Measurements from ENCODE around the gene SH3BGRL3.
"Not testable (repeated sequence)": the region's sequence is repeated elsewhere in the genome, so short reads cannot be mapped to it uniquely, and the experiment has no call there.

Gene SH3BGRL3

DNA sequence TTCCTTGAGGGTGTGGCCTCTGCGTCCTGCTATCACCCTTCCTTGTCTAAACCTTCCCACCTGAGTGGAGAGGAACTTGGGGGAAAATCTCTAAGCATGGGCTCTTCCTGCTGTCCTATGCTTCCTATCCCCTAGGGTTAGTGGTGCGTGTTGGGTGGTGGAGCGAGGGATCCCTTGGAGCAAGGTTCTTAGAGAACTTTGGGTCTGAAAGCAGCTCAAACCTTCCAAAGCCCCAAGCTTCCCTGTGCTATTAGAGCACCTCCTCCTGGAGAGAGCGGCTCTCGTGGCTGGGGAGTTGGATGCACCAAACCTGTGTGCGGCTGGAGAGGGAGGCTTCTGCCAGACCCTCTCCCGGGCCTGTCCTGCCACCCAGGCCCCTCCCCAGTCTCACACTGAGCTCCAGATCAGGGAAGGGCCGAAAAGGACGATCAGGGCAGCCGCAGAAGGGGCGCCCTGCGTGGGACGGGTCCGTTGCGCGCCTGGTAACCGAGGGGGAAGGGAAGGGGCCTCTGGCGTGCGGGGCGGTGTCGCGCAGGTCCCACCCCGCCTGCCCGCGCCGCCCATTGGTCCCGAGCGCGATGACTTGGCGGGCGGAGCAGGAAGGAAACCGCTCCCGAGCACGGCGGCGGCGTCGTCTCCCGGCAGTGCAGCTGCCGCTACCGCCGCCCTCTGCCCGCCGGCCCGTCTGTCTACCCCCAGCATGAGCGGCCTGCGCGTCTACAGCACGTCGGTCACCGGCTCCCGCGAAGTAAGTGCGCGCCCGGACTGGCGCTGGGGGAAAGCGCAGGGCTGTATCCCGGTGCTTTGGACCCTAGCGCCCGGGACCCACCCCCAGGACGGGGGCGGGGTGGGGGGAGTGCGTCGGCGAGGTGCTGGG, at the start of gene SH3BGRL3:
Gene SH3BGRL3, plus strand, starts transcription at position 631 of the 877 bp plus-strand sequence. Its CDS starts 70 bp downstream, at position 701.
- in situ Hi-C loops (cut with HindIII; ENCODE audit: low sequenced_read_pairs) = no loop called here

DNA sequence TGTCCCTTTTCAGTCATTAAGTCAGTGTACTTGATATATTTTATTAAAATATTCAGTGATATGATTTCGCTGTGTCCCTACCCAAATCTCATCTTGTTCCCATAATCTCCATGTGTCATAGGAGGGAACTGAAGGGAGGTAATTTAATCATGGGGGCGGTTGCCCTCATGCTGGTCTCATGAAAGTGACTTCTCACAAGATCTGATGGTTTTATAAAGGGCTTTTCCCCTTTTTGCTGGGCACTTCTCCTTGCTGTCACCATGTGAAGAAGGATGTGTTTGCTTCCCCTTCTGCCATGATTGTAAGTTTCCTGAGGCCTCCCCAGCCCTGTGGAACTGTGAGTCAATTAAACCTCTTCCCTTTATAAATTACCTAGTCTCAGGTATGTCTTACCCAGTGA, 49.2 kb upstream of the SH3BGRL3 start:
- in situ Hi-C loops (cut with HindIII; ENCODE audit: low sequenced_read_pairs) = not testable (repeated sequence)

DNA sequence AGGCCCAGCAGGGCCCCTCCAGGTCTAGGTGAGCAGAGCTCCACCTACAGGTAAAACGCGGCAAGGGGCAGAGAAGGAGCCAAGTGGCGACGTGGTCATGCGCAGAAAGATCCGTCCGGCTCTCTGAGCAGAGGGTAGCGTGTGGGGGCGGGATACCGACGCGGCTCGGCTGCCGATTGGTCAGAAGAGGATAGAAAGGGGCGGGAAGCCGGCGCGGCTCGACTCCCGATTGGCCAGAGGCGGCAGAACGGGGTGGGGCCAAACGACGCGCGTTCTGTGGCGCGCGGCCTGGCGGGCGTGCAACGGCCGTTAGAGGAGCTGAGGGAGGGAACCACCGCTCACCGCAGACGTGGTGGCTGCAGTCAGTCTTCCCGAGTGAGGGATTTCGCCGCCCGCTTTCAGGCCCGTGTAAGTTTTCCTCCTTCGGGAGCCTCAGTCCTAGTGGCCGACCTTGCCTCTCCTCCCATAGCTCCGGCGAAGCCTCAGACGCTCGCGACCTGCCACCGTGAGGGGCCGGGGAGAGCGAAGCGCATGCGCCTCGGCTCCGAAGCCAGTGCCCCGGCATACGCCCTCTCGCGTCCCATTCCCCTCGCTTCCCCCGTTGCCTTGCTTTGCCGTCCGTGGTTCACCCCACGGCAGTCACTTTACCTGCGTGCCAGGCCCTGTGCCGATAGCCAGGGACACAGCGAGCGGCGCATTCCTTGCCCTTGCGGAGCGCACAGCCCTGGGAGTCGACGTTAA, 45.8 kb upstream of the SH3BGRL3 start, which contains the start of gene CEP85:
Gene CEP85, plus strand, starts transcription at position 298 of the 741 bp plus-strand sequence. CDS start 5,584 bp downstream, outside the sequence.
- in situ Hi-C loops (cut with HindIII; ENCODE audit: low sequenced_read_pairs) = no loop called here

DNA sequence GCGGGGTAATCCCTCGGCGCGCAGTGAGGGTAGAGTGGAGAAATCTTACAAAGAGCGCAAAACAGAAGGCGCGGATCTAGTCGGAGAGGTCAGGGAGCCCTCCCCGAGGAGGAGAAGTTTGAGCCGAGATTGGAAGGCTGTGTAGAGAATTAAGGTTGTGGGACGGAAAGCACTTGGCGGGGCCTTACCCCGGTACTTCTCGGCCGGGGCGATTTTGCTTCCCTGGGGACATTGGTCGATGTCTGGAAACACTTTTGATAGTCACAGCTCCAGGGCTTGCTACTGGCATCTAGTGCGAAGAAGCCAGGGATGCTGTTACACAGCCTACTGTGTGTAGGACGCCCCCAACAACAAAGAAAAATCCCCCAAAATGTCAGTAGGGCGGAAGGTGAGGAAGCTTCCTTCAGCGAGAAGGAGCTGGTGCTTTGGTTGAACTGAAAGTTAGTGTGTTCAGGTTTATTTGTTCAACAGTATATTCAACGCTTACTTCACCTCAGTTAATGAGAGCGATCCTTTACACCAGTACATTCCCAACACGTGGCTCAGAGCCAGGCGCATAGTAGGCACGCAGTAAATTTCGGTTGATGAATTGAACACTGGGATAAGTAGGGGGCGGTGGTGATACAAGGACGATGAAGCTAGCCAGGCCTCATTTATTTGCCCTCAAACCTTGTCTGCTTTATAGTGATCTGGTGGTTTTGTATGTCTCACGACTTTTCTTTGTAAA, 45.1 kb upstream of the SH3BGRL3 start:
- in situ Hi-C loops (cut with HindIII; ENCODE audit: low sequenced_read_pairs) = no loop called here

DNA sequence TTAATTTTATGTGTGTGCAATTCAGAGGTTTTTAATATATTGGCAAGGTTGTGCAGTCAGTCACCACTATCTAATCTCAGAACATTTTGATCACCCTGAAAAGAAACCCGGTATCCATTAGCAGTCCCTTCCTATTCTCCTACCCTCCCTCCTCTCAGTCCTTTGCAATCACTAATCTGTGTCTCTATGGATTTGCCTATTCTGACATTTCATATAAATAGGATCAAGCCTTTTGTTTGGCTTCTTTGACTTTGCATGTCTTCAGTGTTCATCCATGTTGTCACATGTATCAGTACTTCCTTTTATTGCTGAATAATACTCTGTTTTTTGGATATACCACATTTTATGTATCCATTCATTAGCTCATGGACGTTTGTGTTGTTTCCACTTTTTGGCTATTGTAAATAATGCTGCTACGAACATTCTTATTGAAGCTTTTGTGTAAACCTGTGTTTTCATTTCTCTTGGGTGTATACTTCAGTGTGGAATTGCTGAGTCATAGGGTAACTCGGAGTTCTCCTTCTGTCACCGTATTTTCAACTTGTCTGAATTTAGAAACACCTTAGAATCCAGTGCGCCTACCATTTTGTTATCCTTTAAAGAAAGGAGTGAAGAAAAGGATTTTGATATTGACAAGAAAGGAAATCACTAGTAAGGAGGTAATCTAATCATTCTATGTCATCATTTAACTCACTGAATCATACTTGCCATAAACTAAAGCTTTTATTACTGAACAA, 42.5 kb upstream of the SH3BGRL3 start:
- in situ Hi-C loops (cut with HindIII; ENCODE audit: low sequenced_read_pairs) = no loop called here

DNA sequence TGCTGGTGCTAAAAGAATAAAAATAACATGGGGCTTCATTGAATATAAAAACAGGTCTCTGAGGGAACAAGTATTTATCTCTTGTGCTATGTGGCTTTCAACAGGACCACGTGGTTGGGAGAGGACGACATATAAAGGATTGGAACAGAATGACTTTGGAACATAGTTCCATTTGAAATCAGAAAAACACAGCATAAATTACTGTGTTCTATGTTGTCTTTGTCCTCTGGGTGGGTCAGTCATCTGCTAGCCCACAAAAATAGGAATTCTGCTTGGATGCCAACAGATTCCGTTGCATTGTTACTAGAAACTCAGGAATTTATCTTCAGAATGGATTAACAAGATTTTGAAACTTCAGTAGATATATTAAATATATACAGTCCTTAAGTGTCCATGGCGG, 40.0 kb upstream of the SH3BGRL3 start:
- in situ Hi-C loops (cut with HindIII; ENCODE audit: low sequenced_read_pairs) = no loop called here

DNA sequence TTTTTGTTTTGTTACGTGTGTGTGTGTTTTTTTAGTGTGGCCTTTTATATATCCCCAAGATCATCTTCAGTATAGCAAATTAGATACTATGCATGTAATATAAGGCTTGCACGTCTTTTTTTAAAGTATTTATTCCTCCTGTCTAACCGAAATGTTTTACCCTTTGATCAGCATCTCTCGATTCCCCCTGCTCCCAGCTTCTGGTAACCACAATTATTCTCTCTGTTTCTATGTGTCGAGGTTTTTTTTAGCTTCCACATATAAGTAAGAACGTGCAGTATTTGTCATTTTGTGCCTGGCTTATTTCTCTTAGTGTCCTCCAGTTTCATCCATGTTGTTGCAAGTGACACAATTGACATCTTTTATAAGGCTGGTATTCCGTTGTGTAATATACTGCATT, 27.2 kb upstream of the SH3BGRL3 start:
- in situ Hi-C loops (cut with HindIII; ENCODE audit: low sequenced_read_pairs) = no loop called here

DNA sequence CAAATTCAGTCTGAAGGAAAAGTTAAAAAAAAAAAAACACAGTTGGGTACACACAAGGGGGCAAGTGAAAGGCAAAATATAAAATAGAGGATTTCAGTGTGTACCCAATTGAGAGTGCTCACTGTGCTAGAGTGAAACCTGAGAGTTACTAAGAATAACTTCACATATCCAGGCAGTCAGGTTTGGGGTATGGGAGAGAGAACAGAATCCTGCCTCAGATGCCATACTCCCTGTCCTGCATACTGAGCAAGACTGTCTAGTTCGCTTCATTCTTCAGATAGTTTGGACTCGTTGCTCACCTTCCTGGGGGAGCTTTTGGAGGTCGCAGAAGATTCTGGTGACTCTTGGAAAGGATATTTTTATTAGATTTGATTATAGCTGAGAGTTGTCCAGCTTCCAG, 25.5 kb upstream of the SH3BGRL3 start:
- in situ Hi-C loops (cut with HindIII; ENCODE audit: low sequenced_read_pairs) = no loop called here

DNA sequence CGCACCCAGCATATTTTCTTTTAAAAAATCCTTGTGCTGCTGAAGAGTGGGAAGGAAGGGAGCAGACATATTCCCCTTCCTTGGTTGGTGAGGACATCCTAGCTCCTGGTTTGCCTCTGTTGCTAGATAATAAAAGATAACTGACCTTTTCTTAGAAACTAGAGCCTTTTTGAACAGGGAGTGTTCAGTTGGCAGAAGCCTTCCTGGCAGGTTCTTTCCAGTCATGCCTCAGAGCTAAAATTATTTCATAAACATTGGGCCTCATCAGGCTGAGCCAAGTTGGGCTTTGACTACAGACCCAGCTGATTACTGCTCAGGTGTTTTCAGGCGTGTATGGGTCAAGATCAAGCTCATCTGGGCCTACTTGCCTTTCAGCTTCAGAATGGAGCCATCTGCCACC, 22.7 kb upstream of the SH3BGRL3 start:
- in situ Hi-C loops (cut with HindIII; ENCODE audit: low sequenced_read_pairs) = no loop called here

DNA sequence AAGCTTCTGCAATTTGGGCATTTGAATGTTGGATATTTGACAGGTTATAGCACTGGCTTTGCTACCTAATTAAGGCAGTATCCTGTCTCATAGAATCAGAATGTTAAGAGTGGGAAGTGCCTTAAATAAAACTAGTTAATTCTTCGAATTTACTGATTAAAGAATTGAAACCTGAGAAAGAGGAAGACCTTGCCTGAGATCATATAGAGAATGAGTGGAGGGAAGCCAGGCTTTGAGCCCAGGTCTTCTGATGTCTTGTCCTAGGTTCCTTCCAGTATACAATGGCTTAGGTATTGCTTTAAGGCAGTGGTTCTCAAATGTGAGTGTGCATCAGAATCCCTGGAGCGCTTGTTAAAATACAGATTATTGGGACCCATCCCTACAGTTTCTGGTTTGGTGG, 20.9 kb upstream of the SH3BGRL3 start:
- in situ Hi-C loops (cut with HindIII; ENCODE audit: low sequenced_read_pairs) = no loop called here

DNA sequence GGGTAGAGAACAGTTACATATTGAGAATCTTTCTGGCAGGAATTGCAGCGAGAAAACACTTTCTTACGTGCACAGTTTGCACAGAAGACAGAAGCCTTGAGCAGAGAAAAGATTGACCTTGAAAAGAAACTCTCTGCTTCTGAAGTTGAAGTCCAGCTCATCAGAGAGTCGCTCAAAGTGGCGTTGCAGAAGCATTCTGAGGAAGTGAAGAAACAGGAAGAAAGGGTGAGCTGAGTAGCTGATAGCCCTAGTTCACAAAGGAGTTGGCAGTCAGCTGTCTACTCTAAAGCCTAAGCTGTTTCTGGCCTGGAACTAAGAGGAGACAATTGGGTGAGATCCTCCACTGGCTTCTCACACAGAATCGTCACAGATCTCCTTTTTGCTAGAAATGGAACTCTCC, 20.3 kb upstream of the SH3BGRL3 start:
- in situ Hi-C loops (cut with HindIII; ENCODE audit: low sequenced_read_pairs) = no loop called here

DNA sequence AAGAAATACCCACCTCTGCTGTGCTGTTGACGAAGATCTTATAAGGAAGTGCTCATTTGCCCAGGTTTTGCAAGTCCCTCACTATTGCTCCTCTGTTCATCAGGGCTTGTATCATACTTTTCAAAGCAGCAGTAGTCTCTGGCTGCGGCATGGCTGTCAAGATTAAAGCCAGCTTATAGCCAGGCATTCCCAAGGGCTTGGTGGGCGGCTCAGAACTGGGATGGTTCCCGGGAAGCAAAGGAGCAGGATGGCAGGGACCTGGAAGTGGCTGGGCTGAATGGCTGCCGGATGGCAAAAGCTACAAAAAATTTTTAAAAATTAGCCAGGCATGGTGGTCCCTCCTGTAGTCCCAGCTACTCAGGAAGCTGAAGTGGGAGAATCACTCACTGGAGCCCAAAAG, 16.7 kb upstream of the SH3BGRL3 start:
- in situ Hi-C loops (cut with HindIII; ENCODE audit: low sequenced_read_pairs) = no loop called here

DNA sequence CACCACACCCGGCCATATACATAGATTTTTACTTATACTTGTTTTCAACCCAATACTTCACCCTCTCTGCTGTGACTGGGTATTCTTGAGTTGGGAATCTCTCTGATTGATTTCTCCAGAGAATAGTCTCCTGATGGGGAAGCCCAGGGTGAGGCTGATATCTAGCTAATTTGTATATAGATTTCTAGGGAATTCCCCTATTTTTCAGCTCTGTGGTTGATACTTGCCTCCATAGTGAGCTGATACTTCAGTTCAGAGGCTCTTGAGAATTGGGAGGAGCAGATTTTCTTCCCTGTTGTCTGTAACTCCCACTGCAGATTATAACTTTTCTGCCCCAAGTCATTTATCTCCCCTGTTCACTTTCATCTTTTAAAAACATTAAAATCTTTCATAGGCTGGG, 14.5 kb upstream of the SH3BGRL3 start:
- in situ Hi-C loops (cut with HindIII; ENCODE audit: low sequenced_read_pairs) = no loop called here

DNA sequence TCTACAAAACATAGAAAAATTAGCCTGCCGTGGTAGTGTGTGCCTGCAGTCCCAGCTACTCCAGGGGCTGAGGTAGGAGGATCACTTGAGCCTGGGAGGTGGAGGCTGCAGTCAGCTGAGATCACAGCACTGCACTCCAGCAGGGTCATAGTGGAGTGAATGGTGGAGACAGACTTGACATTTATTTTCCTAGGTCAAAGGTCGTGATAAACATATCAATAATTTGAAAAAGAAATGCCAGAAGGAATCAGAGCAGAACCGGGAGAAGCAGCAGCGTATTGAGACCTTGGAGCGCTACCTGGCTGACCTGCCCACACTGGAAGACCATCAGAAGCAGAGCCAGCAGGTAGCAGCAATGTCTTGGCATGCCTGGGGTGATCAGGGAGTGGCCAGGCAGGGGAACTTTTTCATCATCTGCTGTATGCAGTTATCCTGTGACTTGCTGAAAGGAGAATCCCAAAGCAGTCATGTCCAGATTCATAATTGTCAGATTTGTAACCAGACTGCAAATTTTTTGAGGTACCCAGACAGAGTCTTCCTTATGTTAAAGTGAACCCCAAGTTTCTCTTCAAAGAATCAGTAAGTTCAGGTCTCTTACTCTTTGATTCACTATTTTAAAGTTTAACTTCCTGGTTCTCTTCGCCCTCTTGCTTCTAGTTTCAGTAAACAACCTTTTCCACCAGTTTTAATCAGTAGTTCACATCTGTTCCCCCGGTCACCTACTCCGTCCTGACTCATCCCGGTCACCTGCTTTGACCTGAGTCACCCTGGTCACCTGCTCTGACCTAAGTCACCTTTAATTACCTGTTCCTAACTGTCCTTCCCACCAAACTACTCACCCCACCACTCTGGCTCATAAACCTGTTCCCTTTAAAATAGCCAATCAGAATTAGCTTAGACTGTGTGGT, 11.3 kb upstream of the SH3BGRL3 start:
- in situ Hi-C loops (cut with HindIII; ENCODE audit: low sequenced_read_pairs) = no loop called here

DNA sequence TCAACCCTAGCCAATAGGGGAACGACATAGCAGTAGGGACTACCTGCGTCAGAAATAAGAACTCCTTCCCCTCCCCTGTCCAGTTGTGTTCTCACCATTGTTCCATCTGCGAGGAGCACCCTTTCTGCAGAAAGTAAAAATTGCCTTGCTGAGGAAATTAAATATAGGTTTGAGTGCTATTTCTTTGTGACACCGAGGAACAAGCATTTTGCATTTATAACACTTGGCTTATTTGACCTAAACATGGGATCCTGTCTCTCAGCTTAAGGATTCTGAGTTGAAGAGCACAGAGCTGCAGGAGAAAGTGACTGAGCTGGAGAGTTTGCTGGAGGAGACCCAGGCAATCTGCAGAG, 10.7 kb upstream of the SH3BGRL3 start:
- in situ Hi-C loops (cut with HindIII; ENCODE audit: low sequenced_read_pairs) = no loop called here

DNA sequence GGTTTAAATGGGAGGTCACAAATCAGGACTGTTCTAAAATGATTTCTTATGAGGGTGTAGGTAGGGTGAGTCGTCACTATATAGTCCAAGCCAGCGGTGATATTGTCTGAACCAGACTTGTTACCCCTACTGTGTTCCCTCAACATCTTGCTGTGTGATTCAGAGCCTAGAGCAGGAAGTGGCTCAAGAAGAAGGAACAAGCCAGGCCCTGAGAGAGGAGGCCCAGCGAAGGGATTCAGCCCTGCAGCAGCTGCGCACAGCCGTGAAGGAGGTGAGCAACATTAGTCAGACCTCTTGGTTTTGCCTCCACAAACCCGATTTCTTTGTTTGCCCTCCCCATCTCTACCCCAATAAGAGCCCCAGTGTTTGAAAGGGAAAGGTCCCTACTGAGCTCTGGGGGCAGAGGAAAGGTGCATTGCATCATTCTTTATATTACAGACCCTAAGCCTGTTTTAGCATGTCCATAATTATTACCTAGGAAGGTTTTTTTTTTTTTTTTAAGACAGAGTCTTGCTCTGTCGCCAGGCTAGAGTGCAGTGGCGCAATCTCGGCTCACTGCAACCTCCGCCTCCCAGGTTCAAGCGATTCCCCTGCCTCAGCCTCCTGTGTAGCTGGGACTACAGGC, 5.0 kb upstream of the SH3BGRL3 start:
- in situ Hi-C loops (cut with HindIII; ENCODE audit: low sequenced_read_pairs) = loop anchor here (5.0 kb wide), 2 partner anchors 63 to 87 kb away; no protein-coding TSS in a partner anchor

DNA sequence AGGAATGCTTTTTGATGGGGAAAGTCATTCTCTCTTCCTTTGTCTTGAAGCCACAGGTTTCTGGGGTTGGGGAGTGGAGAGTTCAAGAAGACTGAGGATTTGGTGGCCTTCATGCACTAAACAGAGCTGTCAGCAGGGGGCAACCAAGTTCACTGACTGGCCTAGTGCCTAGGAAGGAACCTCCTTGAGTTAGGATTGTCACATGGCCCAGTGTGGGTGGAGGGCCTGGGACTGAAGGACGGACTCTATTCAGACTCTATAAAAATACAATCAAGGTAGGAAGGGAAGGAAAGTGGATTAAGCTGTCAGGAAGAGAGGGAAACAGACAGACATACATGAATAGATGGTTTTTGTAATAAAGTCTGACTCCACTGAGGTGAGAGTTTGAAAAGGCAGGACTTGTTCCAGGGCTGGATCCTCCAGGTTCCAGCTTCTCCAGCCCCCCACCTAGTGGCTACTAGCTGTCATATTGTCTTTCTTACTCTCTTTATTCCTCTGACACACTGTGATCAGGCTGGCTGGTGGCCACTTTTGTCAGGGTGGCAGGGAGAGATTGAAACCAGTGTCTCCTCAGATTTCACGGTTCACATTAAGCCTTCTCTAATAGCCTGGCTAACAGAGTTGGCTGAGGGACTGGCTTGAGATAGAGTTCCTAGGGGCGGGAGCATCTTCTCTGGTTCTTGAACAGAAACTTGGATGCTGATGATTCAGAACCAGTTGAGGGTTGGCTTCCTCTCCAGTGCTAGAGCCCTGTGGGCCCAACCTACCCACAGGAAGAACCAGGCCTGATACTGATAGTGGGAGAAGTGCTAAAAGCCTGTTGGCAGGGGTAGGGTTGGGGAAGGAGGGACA, 4.1 kb upstream of the SH3BGRL3 start:
- in situ Hi-C loops (cut with HindIII; ENCODE audit: low sequenced_read_pairs) = no loop called here

DNA sequence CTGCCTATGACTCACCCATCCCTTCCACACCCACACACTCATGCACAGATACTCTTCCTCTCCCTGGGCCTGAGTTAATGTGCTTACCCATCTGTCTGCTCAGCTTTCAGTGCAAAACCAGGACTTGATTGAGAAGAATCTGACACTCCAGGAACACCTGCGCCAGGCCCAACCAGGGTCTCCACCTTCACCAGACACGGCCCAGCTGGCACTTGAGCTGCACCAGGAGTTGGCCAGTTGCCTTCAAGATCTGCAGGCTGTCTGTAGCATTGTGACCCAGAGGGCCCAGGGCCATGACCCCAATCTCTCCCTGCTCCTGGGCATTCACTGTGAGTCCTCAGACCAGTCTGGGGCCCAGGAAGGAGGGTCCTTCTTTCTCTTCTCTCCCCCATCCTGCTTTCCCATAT, 3.5 kb upstream of the SH3BGRL3 start:
- in situ Hi-C loops (cut with HindIII; ENCODE audit: low sequenced_read_pairs) = no loop called here
